Hepatocyte (in vitro differentiated cells): Measurements from ENCODE around the gene PEAK1.

Experiments used
- CTCF ChIP-seq: fragments of 200-600 bp; sonication (generic); IDR thresholded peaks from 2 replicates; pipeline ENCODE4 v1.5.1; 2016; ENCODE audit warnings: antibody characterized with exemption, mild to moderate bottlenecking; ENCODE audit not compliant: poor library complexity
- EZH2 ChIP-seq: fragments of 200-600 bp; sonication (generic); IDR thresholded peaks from 2 replicates; pipeline ENCODE4 v1.6.1; 2016; ENCODE audit warnings: antibody characterized with exemption, mild to moderate bottlenecking, borderline replicate concordance

GRCh38 chr15:77392762-77393470, 27.0 kb downstream of the PEAK1 start:
- TF ChIP-seq CTCF, result no peak
- no peak for TF ChIP-seq EZH2
